PC-3 (cell line): ENCODE data around the gene CA10. TPM values are rescaled to one million over a fixed set of nuclear protein-coding genes. Genes with fewer than 3 reads are reported as not detected.

Source experiments
- ATAC-seq: fragments of 200-7000 bp; cut with Tn5 transposase; 2 replicates; pipeline ENCODE4 v1.9.1; 2020; ENCODE audit warnings: mild to moderate bottlenecking, moderate library complexity
- BruUV-seq: library from RNA; stranded (reverse); fragments of 400-500 nt; replicated peaks from 2 replicates; lab custom pipeline; 2021; lab: Mats Ljungman, UMichigan
- CTCF ChIA-PET: fragments of 300-600 bp; sonication (Branson Sonifier 250); formaldehyde crosslinking; loops from one replicate; lab custom pipeline; 2022; ENCODE audit warnings: antibody characterized with exemption; lab: Charles Lee
- POLR2A ChIA-PET: fragments of 300-600 bp; sonication (Branson Sonifier 250); formaldehyde crosslinking; loops from one replicate; lab custom pipeline; 2022; ENCODE audit warnings: antibody characterized with exemption; ENCODE audit not compliant: unreplicated experiment; lab: Charles Lee
- DNase-seq: peaks from one replicate; pipeline ENCODE4 v3.0.0-alpha.2; 2015
- H2AFZ ChIP-seq: fragments of 300-600 bp; sonication (generic); 2 replicates; pipeline ENCODE4 v1.6.0; 2016; ENCODE audit warnings: antibody characterized with exemption, low read length
- H3F3A ChIP-seq: fragments of 300-600 bp; sonication (generic); one replicate; pipeline ENCODE4 v1.6.0; 2017; ENCODE audit warnings: antibody characterized with exemption, low read length, control low read depth, mild to moderate bottlenecking; ENCODE audit not compliant: unreplicated experiment
- H3K27ac ChIP-seq: fragments of 300-600 bp; sonication (generic); 2 replicates; pipeline ENCODE4 v1.5.1; 2016; ENCODE audit warnings: mild to moderate bottlenecking, low read length
- H3K27me3 ChIP-seq: fragments of 300-600 bp; sonication (generic); 2 replicates; pipeline ENCODE4 v1.6.1; 2016; ENCODE audit warnings: low read length, mixed read lengths
- H3K36me3 ChIP-seq: fragments of 300-600 bp; sonication (generic); 2 replicates; pipeline ENCODE4 v1.6.1; 2016; ENCODE audit warnings: low read depth, mixed run types, low read length, mixed read lengths
- H3K4me1 ChIP-seq: fragments of 300-600 bp; sonication (generic); 2 replicates; pipeline ENCODE4 v1.5.1; 2016; ENCODE audit warnings: low read length; ENCODE audit not compliant: insufficient read depth
- H3K4me2 ChIP-seq: fragments of 300-600 bp; sonication (generic); 2 replicates; pipeline ENCODE4 v1.6.0; 2016; ENCODE audit warnings: low read length
- H3K4me3 ChIP-seq: fragments of 300-600 bp; sonication (generic); 2 replicates; pipeline ENCODE4 v1.5.1; 2016; ENCODE audit warnings: mild to moderate bottlenecking, low read length, mixed read lengths
- H3K79me2 ChIP-seq: fragments of 300-600 bp; sonication (generic); 2 replicates; pipeline ENCODE4 v1.6.1; 2017; ENCODE audit warnings: low read length, mixed read lengths
- H3K9ac ChIP-seq: fragments of 300-600 bp; sonication (generic); 2 replicates; pipeline ENCODE4 v1.6.0; 2016; ENCODE audit warnings: mild to moderate bottlenecking, low read length
- H3K9me2 ChIP-seq: fragments of 300-600 bp; sonication (generic); replicated peaks from 2 replicates; pipeline ENCODE4 v1.6.1; 2016; ENCODE audit warnings: mixed run types, low read length, mixed read lengths
- H3K9me3 ChIP-seq: fragments of 300-600 bp; sonication (generic); 2 replicates; pipeline ENCODE4 v1.6.1; 2016; ENCODE audit warnings: low read length, mixed read lengths
- H4K20me1 ChIP-seq: fragments of 300-600 bp; sonication (generic); 2 replicates; pipeline ENCODE4 v1.6.1; 2016; ENCODE audit warnings: low read length, mixed read lengths
- CTCF ChIP-seq: fragments of 300-600 bp; sonication (generic); conservative IDR thresholded peaks from 2 replicates; pipeline ENCODE4 v1.5.1; 2017; ENCODE audit warnings: antibody characterized with exemption, low read depth, mild to moderate bottlenecking, low read length
- EZH2 ChIP-seq: fragments of 300-600 bp; sonication (generic); IDR thresholded peaks from one replicate; pipeline ENCODE4 v1.6.1; 2017; ENCODE audit warnings: antibody characterized with exemption, mild to moderate bottlenecking, low read length; ENCODE audit not compliant: unreplicated experiment
- EZH2phosphoT487 ChIP-seq: fragments of 300-600 bp; sonication (generic); IDR thresholded peaks from 2 replicates; pipeline ENCODE4 v1.6.1; 2018; ENCODE audit warnings: mild to moderate bottlenecking, antibody characterized with exemption, low read length, borderline replicate concordance
- intact Hi-C: fragments of 100-400 bp; cut with micrococcal nuclease; formaldehyde crosslinking; loops from 2 replicates; pipeline ENCODE4 v1.9.0; 2023
- total RNA-seq: library from RNA; depleted of rRNA; stranded (reverse); fragments of >200 nt; gene quantifications from 2 replicates; pipeline ENCODE4 v1.2.3, GENCODE V29; 2014

Gene CA10
- total RNA-seq, 1 experiment from 2014 or later: not detected

GRCh38 chr17:52079496-52079895 is 79.0 kb downstream of the CA10 start:
- H4K20me1 ChIP-seq: no peaks in the 10 kb centered on the region
- no peak overlapping the region for H3K27ac ChIP-seq
- intact Hi-C loops: no loop called here
- no peaks in the 10 kb centered on the region for H3K4me1 ChIP-seq
- DNase-seq (no peak), ATAC-seq (no peak)
- peaks cover 13% of the 10 kb centered on the region; the same call in 1 of the 2 replicates for H3K9me3 ChIP-seq
- no peaks in the 10 kb centered on the region for H3F3A ChIP-seq
- ChIA-PET CTCF (no interaction called here), POLR2A (interaction anchor here (0.6 kb wide), 1 partner anchor 940 kb away, joined by 7 read pairs; no protein-coding TSS in a partner anchor)
- BruUV-seq: no TSS peak
- no peak overlapping the region for H3K9ac ChIP-seq
- H3K79me2 ChIP-seq: no peaks in the 10 kb centered on the region
- no peaks in the 10 kb centered on the region for H3K27me3 ChIP-seq
- no peak overlapping the region for H3K4me3 ChIP-seq
- H2AFZ ChIP-seq: no peak overlapping the region
- TF ChIP-seq EZH2phosphoT487 (no peak), CTCF (no peak), EZH2 (no peak)
- H3K9me2 ChIP-seq: no peaks in the 10 kb centered on the region
- no peaks in the 10 kb centered on the region for H3K36me3 ChIP-seq
- no peak overlapping the region for H3K4me2 ChIP-seq

- no peak for TF ChIP-seq EZH2
- no peak for TF ChIP-seq CTCF
- TF ChIP-seq EZH2phosphoT487: no peak
- Histone ChIP-seq H3K4me1 (no peaks in the 10 kb centered on the region), H3F3A (no peaks in the 10 kb centered on the region), H3K27me3 (no peaks in the 10 kb centered on the region), H2AFZ (no peak overlapping the region), H3K79me2 (no peaks in the 10 kb centered on the region), H3K27ac (no peak overlapping the region), H3K9me2 (no peaks in the 10 kb centered on the region), H3K9ac (no peak overlapping the region), H3K9me3 (0 out of 2 replicates have a peak, but pooled peaks cover 7% of the 10 kb centered on the region), H4K20me1 (no peaks in the 10 kb centered on the region), H3K36me3 (no peaks in the 10 kb centered on the region), H3K4me3 (no peak overlapping the region), H3K4me2 (no peak overlapping the region)
- no peak for DNase-seq
- ATAC-seq: no peak
- CTCF ChIA-PET: no interaction called here
- no TSS peak for BruUV-seq
- intact Hi-C loops: no loop called here
- POLR2A ChIA-PET: no interaction called here
Measured at GRCh38 chr17:52071712-52072111, 86.8 kb downstream of the CA10 start.

GRCh38 chr17:52064791-52065211 is 93.7 kb downstream of the CA10 start:
- no TSS peak for BruUV-seq
- intact Hi-C loops: no loop called here

More at GRCh38 chr17:52064791-52065211, 93.7 kb downstream of the CA10 start:
- no peaks in the 10 kb centered on the region for H4K20me1 ChIP-seq
- H3K36me3 ChIP-seq: no peaks in the 10 kb centered on the region
- ChIA-PET POLR2A (no interaction called here), CTCF (no interaction called here)
- no peaks in the 10 kb centered on the region for H3K9me2 ChIP-seq
- DNase-seq (no peak), ATAC-seq (no peak)
- no peaks in the 10 kb centered on the region for H3K27me3 ChIP-seq
- no peak for TF ChIP-seq EZH2phosphoT487
- TF ChIP-seq CTCF: no peak
- no peak for TF ChIP-seq EZH2
- H2AFZ ChIP-seq: no peak overlapping the region
- no peaks in the 10 kb centered on the region for H3F3A ChIP-seq
- no peaks in the 10 kb centered on the region for H3K4me1 ChIP-seq
- no peaks in the 10 kb centered on the region for H3K79me2 ChIP-seq
- no peak overlapping the region for H3K4me3 ChIP-seq
- no peak overlapping the region for H3K4me2 ChIP-seq
- no peak overlapping the region for H3K9ac ChIP-seq
- no peak overlapping the region for H3K27ac ChIP-seq
- H3K9me3 ChIP-seq: peaks cover 18% of the 10 kb centered on the region; the same call in 1 of the 2 replicates
